ENCODE results near the gene HERC4.
"Not testable (repeated sequence)": the region's sequence is repeated elsewhere in the genome, so short reads cannot be mapped to it uniquely, and the experiment has no call there.

The HERC4 gene

GRCh38 chr10:68001000-68001399 lies 74.1 kb downstream of the HERC4 start:
- Histone ChIP-seq H3K4me3 (ENCODE audit: low read depth, low read length, poor library complexity, severe bottlenecking) (no peak overlapping the region), H3K9ac (ENCODE audit: low read length) (no peak overlapping the region), H3K27ac (ENCODE audit: low read depth, low read length, poor library complexity, severe bottlenecking) (no peak overlapping the region), H3K9me3 (ENCODE audit: low read length) (no peaks in the 10 kb centered on the region), H3K9me2 (ENCODE audit: low read depth, low read length) (no peaks in the 10 kb centered on the region), H3K4me1 (ENCODE audit: insufficient read depth, low read length, severe bottlenecking) (no peaks in the 10 kb centered on the region), H2AFZ (ENCODE audit: low read length) (no peak overlapping the region), H3K36me3 (ENCODE audit: insufficient read depth, low read length) (peaks cover 5% of the 10 kb centered on the region; the same call in 1 of the 2 replicates), H3K27me3 (ENCODE audit: insufficient read depth, low read length) (no peaks in the 10 kb centered on the region), H4K20me1 (ENCODE audit: insufficient read depth, low read length) (no peaks in the 10 kb centered on the region), H3F3A (ENCODE audit: insufficient read depth, low read length) (no peaks in the 10 kb centered on the region), H3K79me2 (ENCODE audit: insufficient read depth, low read length) (no peaks in the 10 kb centered on the region), H3K4me2 (ENCODE audit: low read length) (no peak overlapping the region)
- TF ChIP-seq EZH2 (IDR thresholded peaks at IDR 0.05; ENCODE audit: borderline replicate concordance, low read length) (no peak), CTCF (IDR thresholded peaks at IDR 0.05; ENCODE audit: low read length) (no peak)

GRCh38 chr10:67990093-67990492 lies 85.0 kb downstream of the HERC4 start:
- Histone ChIP-seq H3K9ac (ENCODE audit: low read length) (no peak overlapping the region), H3K4me3 (ENCODE audit: low read depth, low read length, poor library complexity, severe bottlenecking) (no peak overlapping the region), H3F3A (ENCODE audit: insufficient read depth, low read length) (no peaks in the 10 kb centered on the region), H3K9me3 (ENCODE audit: low read length) (no peaks in the 10 kb centered on the region), H3K27me3 (ENCODE audit: insufficient read depth, low read length) (no peaks in the 10 kb centered on the region), H3K79me2 (ENCODE audit: insufficient read depth, low read length) (no peaks in the 10 kb centered on the region), H4K20me1 (ENCODE audit: insufficient read depth, low read length) (no peaks in the 10 kb centered on the region), H3K4me2 (ENCODE audit: low read length) (no peak overlapping the region), H3K4me1 (ENCODE audit: insufficient read depth, low read length, severe bottlenecking) (no peaks in the 10 kb centered on the region), H3K36me3 (ENCODE audit: insufficient read depth, low read length) (peaks cover 49% of the 10 kb centered on the region), H3K27ac (ENCODE audit: low read depth, low read length, poor library complexity, severe bottlenecking) (no peak overlapping the region), H3K9me2 (ENCODE audit: low read depth, low read length) (no peaks in the 10 kb centered on the region), H2AFZ (ENCODE audit: low read length) (no peak overlapping the region)
- no peak for TF ChIP-seq EZH2 (IDR thresholded peaks at IDR 0.05; ENCODE audit: borderline replicate concordance, low read length)
- no peak for TF ChIP-seq CTCF (IDR thresholded peaks at IDR 0.05; ENCODE audit: low read length)

- Histone ChIP-seq H3K4me2 (ENCODE audit: low read length) (no peak overlapping the region), H3K27ac (ENCODE audit: low read depth, low read length, poor library complexity, severe bottlenecking) (no peak overlapping the region), H3K9ac (ENCODE audit: low read length) (no peak overlapping the region), H3K4me1 (ENCODE audit: insufficient read depth, low read length, severe bottlenecking) (no peaks in the 10 kb centered on the region), H2AFZ (ENCODE audit: low read length) (no peak overlapping the region), H3K36me3 (ENCODE audit: insufficient read depth, low read length) (peaks cover 45% of the 10 kb centered on the region), H3K27me3 (ENCODE audit: insufficient read depth, low read length) (no peaks in the 10 kb centered on the region), H4K20me1 (ENCODE audit: insufficient read depth, low read length) (no peaks in the 10 kb centered on the region), H3K79me2 (ENCODE audit: insufficient read depth, low read length) (no peaks in the 10 kb centered on the region), H3K4me3 (ENCODE audit: low read depth, low read length, poor library complexity, severe bottlenecking) (no peak overlapping the region), H3K9me3 (ENCODE audit: low read length) (no peaks in the 10 kb centered on the region), H3F3A (ENCODE audit: insufficient read depth, low read length) (no peaks in the 10 kb centered on the region), H3K9me2 (ENCODE audit: low read depth, low read length) (no peaks in the 10 kb centered on the region)
- TF ChIP-seq EZH2 (IDR thresholded peaks at IDR 0.05; ENCODE audit: borderline replicate concordance, low read length), result no peak
- TF ChIP-seq CTCF (IDR thresholded peaks at IDR 0.05; ENCODE audit: low read length), result no peak
Measured at GRCh38 chr10:67988606-67989005, 86.5 kb downstream of the HERC4 start.

GRCh38 chr10:67982603-67983002 lies 92.5 kb downstream of the HERC4 start:
- H3K27me3 ChIP-seq (ENCODE audit: insufficient read depth, low read length); H3K9ac ChIP-seq (ENCODE audit: low read length); H3K79me2 ChIP-seq (ENCODE audit: insufficient read depth, low read length); H3K27ac ChIP-seq (ENCODE audit: low read depth, low read length, poor library complexity, severe bottlenecking); H3K9me3 ChIP-seq (ENCODE audit: low read length); H3K9me2 ChIP-seq (ENCODE audit: low read depth, low read length); H2AFZ ChIP-seq (ENCODE audit: low read length); H3F3A ChIP-seq (ENCODE audit: insufficient read depth, low read length); H3K4me1 ChIP-seq (ENCODE audit: insufficient read depth, low read length, severe bottlenecking); H3K4me2 ChIP-seq (ENCODE audit: low read length); H4K20me1 ChIP-seq (ENCODE audit: insufficient read depth, low read length); H3K4me3 ChIP-seq (ENCODE audit: low read depth, low read length, poor library complexity, severe bottlenecking): not testable (repeated sequence)
- H3K36me3 ChIP-seq (ENCODE audit: insufficient read depth, low read length), result peaks cover 43% of the 10 kb centered on the region
